ENCODE measurements around the gene BUD31. TPM values are rescaled to one million over a fixed set of nuclear protein-coding genes. Genes with fewer than 3 reads are reported as not detected.

BUD31 gene
- total and polyA plus RNA-seq, 8 donors: 58.0 to 155 (median 110) TPM

DNA sequence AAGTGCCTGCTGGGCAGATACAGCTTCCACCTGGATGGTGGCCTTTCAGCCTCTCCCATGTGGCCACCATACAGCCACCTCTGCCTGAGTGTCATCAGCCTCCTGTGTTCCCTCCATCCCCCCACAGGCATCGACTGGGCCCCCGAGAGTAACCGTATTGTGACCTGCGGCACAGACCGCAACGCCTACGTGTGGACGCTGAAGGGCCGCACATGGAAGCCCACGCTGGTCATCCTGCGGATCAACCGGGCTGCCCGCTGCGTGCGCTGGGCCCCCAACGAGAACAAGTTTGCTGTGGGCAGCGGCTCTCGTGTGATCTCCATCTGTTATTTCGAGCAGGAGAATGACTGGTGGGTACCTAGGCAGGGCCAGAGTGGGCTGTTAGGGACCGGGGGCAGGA is 20.9 kb upstream of the BUD31 start:
- Histone ChIP-seq H3K4me1 (peaks cover 6 to 30% (median 9%) of the 10 kb centered on the region in 4 donors), H3K27me3 (no peaks in the 10 kb centered on the region), H3K9me3 (no peaks in the 10 kb centered on the region), H3K36me3 (peaks cover 49 to 87% (median 69%) of the 10 kb centered on the region in 4 donors), H3K4me3 (no peak overlapping the region), H3K27ac (no peak overlapping the region)
- TF ChIP-seq EP300 (IDR thresholded peaks at IDR 0.05): no peak
- intact Hi-C loops (cut with DNase I; ENCODE audit: low total_unique reads): no loop called here
- DNase-seq: no peak
- 92 to 97% (median 95%) methylated on average over 5 to 20 of the region's 20 CpGs for WGBS, 5 donors

DNA sequence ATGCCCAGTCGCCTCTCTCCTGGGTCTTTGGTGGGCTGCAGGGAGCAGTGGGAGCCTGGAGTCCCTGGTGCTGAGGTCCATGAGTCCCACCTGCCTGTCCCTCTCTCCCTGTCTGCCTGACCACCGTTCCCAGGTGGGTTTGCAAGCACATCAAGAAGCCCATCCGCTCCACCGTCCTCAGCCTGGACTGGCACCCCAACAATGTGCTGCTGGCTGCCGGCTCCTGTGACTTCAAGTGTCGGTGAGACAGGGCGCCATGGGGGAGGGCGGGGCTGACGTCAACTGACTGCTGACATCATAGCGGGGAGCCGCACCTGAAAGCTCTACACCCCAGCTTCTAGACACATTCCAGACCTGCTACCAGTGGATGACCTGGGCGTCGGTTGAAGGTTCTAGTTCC is 19.0 kb upstream of the BUD31 start:
- Histone ChIP-seq H3K9me3 (no peaks in the 10 kb centered on the region), H3K27me3 (no peaks in the 10 kb centered on the region), H3K4me1 (peaks cover 6 to 32% (median 22%) of the 10 kb centered on the region in 4 donors), H3K4me3 (no peak overlapping the region), H3K27ac (no peak overlapping the region), H3K36me3 (peaks cover 54 to 92% (median 79%) of the 10 kb centered on the region in 4 donors)
- intact Hi-C loops (cut with DNase I; ENCODE audit: low total_unique reads): no loop called here
- TF ChIP-seq, protein P1, sequence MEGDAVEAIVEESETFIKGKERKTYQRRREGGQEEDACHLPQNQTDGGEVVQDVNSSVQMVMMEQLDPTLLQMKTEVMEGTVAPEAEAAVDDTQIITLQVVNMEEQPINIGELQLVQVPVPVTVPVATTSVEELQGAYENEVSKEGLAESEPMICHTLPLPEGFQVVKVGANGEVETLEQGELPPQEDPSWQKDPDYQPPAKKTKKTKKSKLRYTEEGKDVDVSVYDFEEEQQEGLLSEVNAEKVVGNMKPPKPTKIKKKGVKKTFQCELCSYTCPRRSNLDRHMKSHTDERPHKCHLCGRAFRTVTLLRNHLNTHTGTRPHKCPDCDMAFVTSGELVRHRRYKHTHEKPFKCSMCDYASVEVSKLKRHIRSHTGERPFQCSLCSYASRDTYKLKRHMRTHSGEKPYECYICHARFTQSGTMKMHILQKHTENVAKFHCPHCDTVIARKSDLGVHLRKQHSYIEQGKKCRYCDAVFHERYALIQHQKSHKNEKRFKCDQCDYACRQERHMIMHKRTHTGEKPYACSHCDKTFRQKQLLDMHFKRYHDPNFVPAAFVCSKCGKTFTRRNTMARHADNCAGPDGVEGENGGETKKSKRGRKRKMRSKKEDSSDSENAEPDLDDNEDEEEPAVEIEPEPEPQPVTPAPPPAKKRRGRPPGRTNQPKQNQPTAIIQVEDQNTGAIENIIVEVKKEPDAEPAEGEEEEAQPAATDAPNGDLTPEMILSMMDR (IDR thresholded peaks at IDR 0.05): no peak
- TF ChIP-seq POLR2A (IDR thresholded peaks at IDR 0.05) (no peak), EP300 (IDR thresholded peaks at IDR 0.05) (no peak)
- no peak for DNase-seq
- 92 to 93% (median 92%) methylated on average over 11 to 13 of the region's 13 CpGs for WGBS, 5 donors

DNA sequence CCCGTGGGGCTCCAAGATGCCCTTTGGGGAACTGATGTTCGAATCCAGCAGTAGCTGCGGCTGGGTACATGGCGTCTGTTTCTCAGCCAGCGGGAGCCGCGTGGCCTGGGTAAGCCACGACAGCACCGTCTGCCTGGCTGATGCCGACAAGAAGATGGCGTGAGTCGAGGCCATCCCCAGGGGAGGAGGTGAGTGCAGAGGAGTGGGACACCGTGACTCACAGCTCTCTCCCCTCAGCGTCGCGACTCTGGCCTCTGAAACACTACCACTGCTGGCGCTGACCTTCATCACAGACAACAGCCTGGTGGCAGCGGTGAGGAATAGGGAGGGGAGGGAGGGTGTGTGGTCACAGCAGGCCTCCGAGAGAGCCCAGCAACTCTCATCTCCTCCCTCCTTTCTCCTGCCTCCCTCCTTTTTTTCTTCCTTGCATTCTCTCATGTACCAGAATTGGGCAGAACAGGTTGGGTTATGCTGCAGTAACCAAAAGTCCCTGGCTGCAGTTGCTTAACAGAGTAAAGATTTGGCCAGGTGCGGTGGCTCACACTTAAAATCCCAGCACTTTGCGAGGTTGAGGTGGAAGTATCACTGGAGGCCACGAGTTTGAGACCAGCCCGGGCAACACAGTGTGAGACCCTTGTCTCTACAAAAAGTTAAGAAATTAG is 17.7 kb upstream of the BUD31 start:
- WGBS, 5 donors: 92 to 97% (median 94%) methylated on average over 20 to 23 of the region's 23 CpGs
- peaks cover 60 to 94% (median 84%) of the 10 kb centered on the region in 4 donors for H3K36me3 ChIP-seq

DNA sequence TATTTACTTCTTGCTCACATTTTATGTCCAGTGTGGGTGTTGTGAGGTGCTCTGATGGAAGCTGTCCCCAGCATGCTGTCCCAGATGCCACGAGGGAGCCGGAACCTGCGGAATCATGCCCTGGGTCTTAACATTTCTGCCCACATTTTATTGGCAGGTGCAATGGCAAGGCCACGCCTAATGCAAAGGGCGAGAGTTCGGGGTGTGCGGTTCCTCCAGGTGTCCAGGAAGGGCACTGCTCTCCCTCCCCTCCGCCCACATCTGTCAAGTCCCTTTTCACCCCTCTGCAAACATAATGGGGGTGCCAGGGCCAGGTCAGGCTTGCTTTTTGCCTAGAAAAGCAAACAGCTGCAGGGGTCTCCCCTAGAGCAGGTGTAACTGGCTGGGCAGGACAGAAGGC is 16.7 kb upstream of the BUD31 start:
- H3K27ac ChIP-seq: peak overlapping the region in 4 of 5 donors; percentile 74 to 81 (median 76)
- H3K9me3 ChIP-seq: no peaks in the 10 kb centered on the region
- H3K4me1 ChIP-seq: peaks cover 6 to 31% (median 25%) of the 10 kb centered on the region in 4 donors
- TF ChIP-seq, protein P1 (IDR thresholded peaks at IDR 0.05): no peak
- TF ChIP-seq POLR2A (IDR thresholded peaks at IDR 0.05): no peak
- TF ChIP-seq EP300 (IDR thresholded peaks at IDR 0.05): no peak
- no peak for TF ChIP-seq POLR2AphosphoS5 (IDR thresholded peaks at IDR 0.05)
- peaks cover 60 to 94% (median 84%) of the 10 kb centered on the region in 4 donors for H3K36me3 ChIP-seq
- peak overlapping the region; percentile 41 to 60 (median 52) for H3K4me3 ChIP-seq
- intact Hi-C loops (cut with DNase I; ENCODE audit: low total_unique reads): no loop called here
- no peak for DNase-seq
- H3K27me3 ChIP-seq: no peaks in the 10 kb centered on the region
- 50 to 69% (median 63%) methylated on average over 7 to 8 of the region's 8 CpGs for WGBS, 5 donors

More for the DNA sequence above, 17.7 kb upstream of the BUD31 start:
- intact Hi-C loops (cut with DNase I; ENCODE audit: low total_unique reads): no loop called here
- DNase-seq: no peak
- H3K27me3 ChIP-seq: no peaks in the 10 kb centered on the region
- no peak overlapping the region for H3K4me3 ChIP-seq
- TF ChIP-seq POLR2AphosphoS5 (IDR thresholded peaks at IDR 0.05) (no peak), POLR2A (IDR thresholded peaks at IDR 0.05) (no peak), EP300 (IDR thresholded peaks at IDR 0.05) (no peak)
- TF ChIP-seq, protein P1 (IDR thresholded peaks at IDR 0.05): no peak
- no peaks in the 10 kb centered on the region for H3K9me3 ChIP-seq
- H3K27ac ChIP-seq: no peak overlapping the region
- peaks cover 6 to 31% (median 24%) of the 10 kb centered on the region in 4 donors for H3K4me1 ChIP-seq

Measured in stomach (tissue), 9 donors.